ENCODE measurements around the gene MCAT. TPM values are rescaled to one million over a fixed set of nuclear protein-coding genes. Genes with fewer than 3 reads are reported as not detected.

The MCAT gene, protein sequence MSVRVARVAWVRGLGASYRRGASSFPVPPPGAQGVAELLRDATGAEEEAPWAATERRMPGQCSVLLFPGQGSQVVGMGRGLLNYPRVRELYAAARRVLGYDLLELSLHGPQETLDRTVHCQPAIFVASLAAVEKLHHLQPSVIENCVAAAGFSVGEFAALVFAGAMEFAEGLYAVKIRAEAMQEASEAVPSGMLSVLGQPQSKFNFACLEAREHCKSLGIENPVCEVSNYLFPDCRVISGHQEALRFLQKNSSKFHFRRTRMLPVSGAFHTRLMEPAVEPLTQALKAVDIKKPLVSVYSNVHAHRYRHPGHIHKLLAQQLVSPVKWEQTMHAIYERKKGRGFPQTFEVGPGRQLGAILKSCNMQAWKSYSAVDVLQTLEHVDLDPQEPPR
- total RNA-seq: 10 to 100 TPM in 1 of 2 experiments, 1 to 10 TPM in 1; 9.2 to 10.1 TPM
- 10 to 100 TPM; 10.8 to 11.3 (median 10.8) TPM for polyA plus RNA-seq
- 8.9 to 29.3 (median 12.3) reads per million in 6 experiments for total RNA-seq

GRCh38 chr22:43142880-43143562, at the start of gene MCAT:
MCAT (minus strand) TSS chr22:43143398; CDS start chr22:43143348, 50 bp downstream.
- POLR2A ChIA-PET: interaction anchor here (0.7 to 3.0 kb wide), 4 partner anchors 10 to 121 kb away, joined by 4 to 17 read pairs (median 6); partner anchors contain the start of gene TTLL12
- ATAC-seq (peak; percentile 84 to 90), DNase-seq (peak; percentile 62 to 89 (median 80))
- H3K4me1 Mint-ChIP-seq: peaks cover 14 to 46% (median 27%) of the 10 kb centered on the region in 4 donors
- H3K36me3 Mint-ChIP-seq: peaks cover 0 to 24% (median 3%) of the 10 kb centered on the region in 3 donors
- no peaks in the 10 kb centered on the region for H3K9me3 Mint-ChIP-seq
- H3K27ac Mint-ChIP-seq: peak within 1 kb of the TSS; percentile 87 to 97 (median 95)
- H3K27me3 Mint-ChIP-seq: no peaks in the 10 kb centered on the region
- peak within 1 kb of the TSS; percentile 81 to 90 (median 86) for H3K4me3 Mint-ChIP-seq

DNA sequence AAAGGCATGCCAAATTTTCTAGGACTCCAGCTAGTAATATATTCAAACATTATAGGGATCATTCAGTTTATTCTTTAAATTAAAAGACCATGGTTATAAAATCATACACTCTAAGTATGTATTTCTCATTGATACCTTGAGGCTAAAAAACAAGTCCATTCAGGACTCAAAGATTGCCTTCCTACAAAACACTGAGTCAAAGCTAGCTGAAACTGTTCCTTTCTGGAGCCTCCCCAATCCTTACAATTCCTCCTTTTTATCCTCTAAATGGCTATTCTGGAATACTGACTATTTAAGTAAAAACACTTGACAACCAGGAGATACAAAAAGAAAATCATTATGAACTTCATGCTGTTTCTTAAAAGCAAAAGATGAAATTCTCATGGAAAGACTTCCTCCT, 48.6 kb upstream of the MCAT start:
- H3K4me1 Mint-ChIP-seq: peaks cover 0 to 9% (median 4%) of the 10 kb centered on the region in 4 donors
- peaks cover 0 to 3% (median 0%) of the 10 kb centered on the region in 9 donors for H3K9me3 Mint-ChIP-seq
- no peak overlapping the region for H3K27ac Mint-ChIP-seq
- POLR2A ChIA-PET: no interaction called here
- H3K4me3 Mint-ChIP-seq: no peak overlapping the region
- H3K36me3 Mint-ChIP-seq: peaks cover 0 to 2% (median 0%) of the 10 kb centered on the region in 3 donors
- no peak for DNase-seq
- peaks cover 0 to 2% (median 0%) of the 10 kb centered on the region in 5 donors for H3K27me3 Mint-ChIP-seq
- ATAC-seq: no peak

GRCh38 chr22:43188829-43189545, 45.8 kb upstream of the MCAT start:
- H3K27ac Mint-ChIP-seq: peak overlapping the region in 9 of 10 donors; percentile 49 to 95 (median 91)
- ATAC-seq (no peak), DNase-seq (peak in 1 of 10 donors; percentile 51)
- H3K27me3 Mint-ChIP-seq: peaks cover 0 to 2% (median 0%) of the 10 kb centered on the region in 5 donors
- peak overlapping the region in 8 of 10 donors; percentile 37 to 71 (median 54) for H3K4me3 Mint-ChIP-seq
- POLR2A ChIA-PET: interaction anchor here (0.6 to 1.5 kb wide), 5 partner anchors 10 to 330 kb away, joined by 3 to 5 read pairs (median 4); no protein-coding TSS in a partner anchor
- H3K4me1 Mint-ChIP-seq: peaks cover 8 to 25% (median 18%) of the 10 kb centered on the region in 4 donors
- H3K9me3 Mint-ChIP-seq: peaks cover 0 to 3% (median 0%) of the 10 kb centered on the region in 9 donors
- peaks cover 0 to 2% (median 0%) of the 10 kb centered on the region in 3 donors for H3K36me3 Mint-ChIP-seq

- DNase-seq: peak; percentile 93 to 98 (median 95)
- ATAC-seq: peak; percentile 89 to 92
- Mint-ChIP-seq H3K4me3 (peak overlapping the region; percentile 74 to 87 (median 83)), H3K4me1 (peaks cover 13 to 30% (median 20%) of the 10 kb centered on the region in 4 donors), H3K27me3 (peaks cover 0 to 2% (median 0%) of the 10 kb centered on the region in 5 donors), H3K9me3 (peaks cover 0 to 3% (median 0%) of the 10 kb centered on the region in 9 donors), H3K27ac (peak overlapping the region; percentile 94 to 99 (median 98)), H3K36me3 (peaks cover 0 to 2% (median 2%) of the 10 kb centered on the region in 3 donors)
- POLR2A ChIA-PET: interaction anchor here (0.6 to 2.8 kb wide), 11 partner anchors 8 to 1292 kb away, joined by 3 to 33 read pairs (median 4); partner anchors contain the start of genes ARFGAP3, BIK, CYB5R3 and MCAT
These were observed 44.2 kb upstream of the MCAT start for GRCh38 chr22:43187171-43188099.

GRCh38 chr22:43186272-43187170, 43.3 kb upstream of the MCAT start, which contains the start of gene TTLL12:
TTLL12 (minus strand) TSS chr22:43187134; CDS start chr22:43187069, 65 bp downstream.
- peaks cover 0 to 2% (median 0%) of the 10 kb centered on the region in 5 donors for H3K27me3 Mint-ChIP-seq
- ATAC-seq: peak; percentile 30 to 60
- peaks cover 0 to 2% (median 0%) of the 10 kb centered on the region in 9 donors for H3K9me3 Mint-ChIP-seq
- H3K4me3 Mint-ChIP-seq: peak within 1 kb of the TSS; percentile 74 to 87 (median 83)
- POLR2A ChIA-PET: interaction anchor here (0.6 to 2.8 kb wide), 9 partner anchors 19 to 1291 kb away, joined by 3 to 33 read pairs (median 3); partner anchors contain the start of genes ARFGAP3, BIK, CYB5R3 and MCAT
- peak within 1 kb of the TSS; percentile 94 to 99 (median 98) for H3K27ac Mint-ChIP-seq
- DNase-seq: peak; percentile 35 to 75 (median 65)
- H3K36me3 Mint-ChIP-seq: peaks cover 0 to 4% (median 2%) of the 10 kb centered on the region in 3 donors
- H3K4me1 Mint-ChIP-seq: peaks cover 15 to 32% (median 23%) of the 10 kb centered on the region in 4 donors

DNA sequence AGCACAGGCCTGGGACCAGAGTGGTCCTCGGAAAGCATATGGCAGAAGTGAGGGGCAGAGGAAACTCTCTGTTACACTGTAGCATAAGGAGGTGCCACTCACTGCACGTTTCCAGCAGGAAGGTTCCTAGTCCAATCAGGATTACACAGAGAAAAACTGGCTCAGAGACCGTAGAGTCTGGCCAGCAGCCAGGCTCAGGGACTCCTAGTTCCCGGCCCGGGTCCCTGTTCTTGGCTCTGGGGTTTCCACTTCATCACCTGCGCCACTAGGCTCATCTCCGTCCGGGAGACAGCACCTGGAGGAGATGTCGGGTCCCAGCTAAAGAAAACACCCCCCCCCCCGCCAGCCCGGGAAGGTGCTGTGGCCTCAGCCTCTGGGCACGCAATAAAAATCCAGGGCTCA, 42.7 kb upstream of the MCAT start:
- ATAC-seq (no peak), DNase-seq (peak in 1 of 10 donors; percentile 65)
- H3K36me3 Mint-ChIP-seq: peaks cover 0 to 4% (median 2%) of the 10 kb centered on the region in 3 donors
- no peaks in the 10 kb centered on the region for H3K27me3 Mint-ChIP-seq
- peaks cover 15 to 32% (median 23%) of the 10 kb centered on the region in 4 donors for H3K4me1 Mint-ChIP-seq
- POLR2A ChIA-PET: interaction anchor here (1.0 to 2.8 kb wide), 3 partner anchors 35 to 171 kb away, joined by 3 to 33 read pairs (median 17); partner anchors contain the start of genes MCAT, PACSIN2 and TSPO
- H3K27ac Mint-ChIP-seq: peak overlapping the region in 8 of 10 donors; percentile 3 to 83 (median 64)
- peak overlapping the region; percentile 58 to 84 (median 71) for H3K4me3 Mint-ChIP-seq
- peaks cover 0 to 1% (median 0%) of the 10 kb centered on the region in 9 donors for H3K9me3 Mint-ChIP-seq

DNA sequence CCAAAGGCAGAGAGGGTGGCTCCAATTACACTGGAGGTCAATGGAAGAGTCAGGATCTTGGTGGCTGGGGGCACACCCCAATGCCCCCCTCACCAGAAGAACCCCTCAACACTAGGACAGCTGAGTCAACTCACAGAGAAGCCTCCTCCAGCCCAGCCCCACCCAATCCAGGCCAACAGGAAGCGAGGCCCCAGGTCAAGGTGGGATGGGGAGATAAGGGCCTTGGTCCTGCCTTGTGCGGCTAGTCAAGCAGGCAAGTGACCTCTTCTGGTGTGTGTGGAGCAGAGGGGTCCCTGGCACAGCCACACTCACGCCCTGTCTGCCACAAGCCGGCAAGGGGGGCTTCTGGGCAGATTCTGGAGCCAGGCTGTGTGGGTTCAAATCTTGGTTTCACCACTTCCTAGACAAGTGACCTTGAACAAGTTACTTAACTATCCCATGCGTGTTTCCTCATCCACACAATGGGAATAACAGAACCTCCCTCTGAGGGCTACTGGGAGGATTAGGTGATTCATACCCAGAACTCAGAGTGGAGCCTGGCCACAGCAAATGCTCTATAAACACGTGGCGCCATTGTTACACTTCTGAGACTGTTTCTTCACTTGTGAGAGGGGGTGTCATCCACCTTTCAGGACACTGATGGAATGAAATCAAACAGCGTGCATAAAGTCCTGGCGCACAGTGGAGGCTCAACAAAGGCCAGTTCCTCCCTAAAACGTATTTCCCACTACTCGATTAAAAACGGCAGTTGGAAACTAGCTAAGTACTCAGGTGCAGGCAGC, 40.5 kb upstream of the MCAT start:
- POLR2A ChIA-PET: no interaction called here
- H3K4me3 Mint-ChIP-seq: peak overlapping the region in 4 of 10 donors; percentile 20 to 58 (median 54)

GRCh38 chr22:43182726-43183125, 39.5 kb upstream of the MCAT start:
- no peaks in the 10 kb centered on the region for H3K9me3 Mint-ChIP-seq
- peaks cover 15 to 25% (median 20%) of the 10 kb centered on the region in 4 donors for H3K4me1 Mint-ChIP-seq
- no peak for ATAC-seq
- DNase-seq: peak in 1 of 10 donors; percentile 44
- H3K4me3 Mint-ChIP-seq: no peak overlapping the region
- H3K36me3 Mint-ChIP-seq: peaks cover 0 to 23% (median 11%) of the 10 kb centered on the region in 3 donors
- H3K27ac Mint-ChIP-seq: peak overlapping the region in 1 of 10 donors; percentile 63
- POLR2A ChIA-PET: no interaction called here
- H3K27me3 Mint-ChIP-seq: no peaks in the 10 kb centered on the region

More for the DNA sequence above, 40.5 kb upstream of the MCAT start:
- ATAC-seq: no peak
- peaks cover 15 to 30% (median 23%) of the 10 kb centered on the region in 4 donors for H3K4me1 Mint-ChIP-seq
- peaks cover 0 to 17% (median 10%) of the 10 kb centered on the region in 3 donors for H3K36me3 Mint-ChIP-seq
- peak in 1 of 10 donors; percentile 40 for DNase-seq
- no peaks in the 10 kb centered on the region for H3K9me3 Mint-ChIP-seq
- H3K27ac Mint-ChIP-seq: peak overlapping the region in 1 of 10 donors; percentile 81
- no peaks in the 10 kb centered on the region for H3K27me3 Mint-ChIP-seq

DNA sequence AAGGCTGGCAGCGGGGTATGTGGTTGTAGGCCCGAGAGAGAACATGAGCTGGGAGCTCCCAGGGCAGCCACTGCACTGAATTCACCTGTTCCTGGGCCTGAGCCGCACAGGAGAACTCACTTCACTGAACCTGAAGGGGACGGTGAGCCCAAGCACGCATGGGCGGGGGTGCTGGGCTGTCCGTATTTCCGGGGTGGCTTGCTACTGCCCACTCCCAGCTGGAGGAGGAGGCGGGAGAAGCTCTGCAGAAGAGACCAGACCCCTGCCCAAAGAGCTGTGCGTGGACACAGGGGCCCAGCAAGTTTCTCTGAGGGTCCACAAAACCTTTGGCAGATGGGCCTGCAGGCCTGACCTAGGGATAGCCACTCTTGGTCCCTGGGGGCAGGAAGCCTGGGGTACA, 38.9 kb upstream of the MCAT start:
- Mint-ChIP-seq H3K27me3 (no peaks in the 10 kb centered on the region), H3K27ac (no peak overlapping the region), H3K36me3 (peaks cover 0 to 27% (median 11%) of the 10 kb centered on the region in 3 donors), H3K4me3 (no peak overlapping the region), H3K9me3 (no peaks in the 10 kb centered on the region), H3K4me1 (peaks cover 15 to 24% (median 19%) of the 10 kb centered on the region in 4 donors)
- DNase-seq (peak in 1 of 10 donors; percentile 43), ATAC-seq (no peak)
- POLR2A ChIA-PET: no interaction called here
